Measurements from ENCODE around the gene ACBD5.
"Not testable (repeated sequence)": the region's sequence is repeated elsewhere in the genome, so short reads cannot be mapped to it uniquely, and the experiment has no call there.

The ACBD5 gene, protein sequence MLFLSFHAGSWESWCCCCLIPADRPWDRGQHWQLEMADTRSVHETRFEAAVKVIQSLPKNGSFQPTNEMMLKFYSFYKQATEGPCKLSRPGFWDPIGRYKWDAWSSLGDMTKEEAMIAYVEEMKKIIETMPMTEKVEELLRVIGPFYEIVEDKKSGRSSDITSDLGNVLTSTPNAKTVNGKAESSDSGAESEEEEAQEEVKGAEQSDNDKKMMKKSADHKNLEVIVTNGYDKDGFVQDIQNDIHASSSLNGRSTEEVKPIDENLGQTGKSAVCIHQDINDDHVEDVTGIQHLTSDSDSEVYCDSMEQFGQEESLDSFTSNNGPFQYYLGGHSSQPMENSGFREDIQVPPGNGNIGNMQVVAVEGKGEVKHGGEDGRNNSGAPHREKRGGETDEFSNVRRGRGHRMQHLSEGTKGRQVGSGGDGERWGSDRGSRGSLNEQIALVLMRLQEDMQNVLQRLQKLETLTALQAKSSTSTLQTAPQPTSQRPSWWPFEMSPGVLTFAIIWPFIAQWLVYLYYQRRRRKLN

DNA sequence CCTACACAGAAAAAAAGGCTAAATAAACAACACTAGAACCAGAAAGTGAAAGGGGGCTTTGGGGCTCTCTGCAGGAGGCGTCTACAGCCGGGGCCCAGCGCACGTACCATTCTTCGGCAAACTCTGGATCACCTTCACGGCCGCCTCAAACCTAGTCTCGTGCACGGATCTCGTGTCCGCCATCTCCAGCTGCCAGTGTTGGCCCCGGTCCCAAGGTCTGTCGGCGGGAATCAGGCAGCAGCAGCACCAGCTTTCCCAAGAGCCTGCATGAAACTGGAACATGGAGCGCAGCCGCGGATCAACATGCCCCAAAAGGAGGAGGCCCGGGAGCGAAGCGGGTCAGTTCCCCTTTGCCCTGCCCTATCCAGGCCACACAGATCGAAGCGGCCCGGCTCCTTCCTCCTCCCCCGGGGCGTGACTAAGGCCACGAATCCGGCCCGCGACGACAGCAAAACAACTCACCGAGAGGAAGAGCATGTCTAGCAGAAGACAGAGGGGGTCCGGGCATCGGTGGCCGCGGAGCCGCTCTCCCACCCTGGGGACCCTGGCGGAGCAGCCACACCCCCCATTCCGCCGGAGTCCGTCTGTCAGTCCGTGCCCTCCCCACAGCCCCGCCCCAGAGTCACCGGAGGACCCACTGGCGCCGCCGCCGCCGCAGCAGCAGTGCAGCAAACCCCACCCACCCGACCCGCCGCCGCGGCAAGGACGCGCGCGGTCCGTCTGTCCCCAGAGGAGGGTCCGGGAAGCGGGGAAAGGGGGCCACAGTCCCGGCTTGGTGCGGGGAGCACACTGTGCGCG lies at the start of gene ACBD5:
ACBD5 (minus strand) TSS at position 586 of the 798 bp plus-strand sequence; CDS start at position 477, 109 bp downstream.
- peak; percentile 31 for DNase-seq (ENCODE audit: low read depth)
- peak within 1 kb of the TSS; percentile 73 for H3K4me3 ChIP-seq (ENCODE audit: low read depth, low read length)

DNA sequence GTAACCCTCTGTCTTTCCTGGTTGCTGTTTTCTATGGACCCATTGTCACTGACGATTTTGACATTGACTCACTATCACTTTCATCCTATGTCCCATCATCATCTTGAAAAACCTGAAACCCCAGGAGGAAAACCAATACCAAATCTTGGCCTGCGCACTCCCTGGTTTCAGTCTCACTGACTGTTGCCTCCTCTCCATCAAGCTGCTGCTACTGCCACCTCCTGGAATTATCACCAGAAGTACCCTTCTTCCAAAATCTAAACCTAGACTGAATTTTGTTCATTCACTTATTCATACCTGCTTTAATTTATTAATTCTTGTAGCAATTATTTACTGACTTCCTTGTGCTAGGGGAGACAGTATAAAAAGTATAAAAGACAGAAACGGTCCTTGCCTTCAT lies 44.5 kb upstream of the ACBD5 start:
- DNase-seq (ENCODE audit: low read depth), result no peak
- no peak overlapping the region for H3K4me3 ChIP-seq (ENCODE audit: low read depth, low read length)

DNA sequence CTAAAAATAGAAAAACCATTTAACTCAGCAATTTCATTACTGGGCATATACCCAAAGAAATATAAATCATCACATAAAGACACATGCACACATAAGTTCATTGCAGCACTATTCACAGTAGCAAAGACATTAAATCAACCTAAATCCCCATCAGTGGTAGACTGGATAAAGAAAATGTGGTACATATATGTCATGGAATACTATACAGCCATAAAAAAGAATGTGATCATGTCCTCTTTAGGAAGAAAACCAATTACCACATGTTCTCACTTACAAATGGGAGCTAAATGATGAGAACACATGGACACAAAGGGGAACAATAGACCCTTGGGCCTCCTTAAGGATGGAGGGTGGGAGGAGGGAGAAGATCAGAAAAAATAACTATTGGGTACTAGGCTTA lies 36.0 kb upstream of the ACBD5 start:
- DNase-seq (ENCODE audit: low read depth), result no peak
- no peak overlapping the region for H3K4me3 ChIP-seq (ENCODE audit: low read depth, low read length)

DNA sequence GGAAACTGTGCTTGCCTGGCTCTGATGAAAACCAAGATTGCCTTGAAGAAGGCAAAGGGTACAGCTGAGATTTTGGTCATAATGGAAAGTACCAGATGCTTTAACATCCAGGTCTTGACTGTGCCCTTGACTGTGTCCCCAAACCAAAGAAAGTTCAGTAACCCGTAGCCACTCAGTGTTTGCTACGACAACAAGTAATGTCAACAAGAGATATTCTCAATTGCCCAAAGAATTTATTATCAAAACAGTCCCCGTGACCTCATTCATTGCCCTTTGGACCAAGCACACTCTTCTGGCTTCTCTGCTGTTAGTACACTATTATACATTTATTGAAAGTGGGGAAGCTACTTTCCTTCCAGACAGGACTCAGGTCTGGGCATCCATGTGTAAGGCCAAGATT lies 25.4 kb upstream of the ACBD5 start:
- DNase-seq (ENCODE audit: low read depth); H3K4me3 ChIP-seq (ENCODE audit: low read depth, low read length): not testable (repeated sequence)

DNA sequence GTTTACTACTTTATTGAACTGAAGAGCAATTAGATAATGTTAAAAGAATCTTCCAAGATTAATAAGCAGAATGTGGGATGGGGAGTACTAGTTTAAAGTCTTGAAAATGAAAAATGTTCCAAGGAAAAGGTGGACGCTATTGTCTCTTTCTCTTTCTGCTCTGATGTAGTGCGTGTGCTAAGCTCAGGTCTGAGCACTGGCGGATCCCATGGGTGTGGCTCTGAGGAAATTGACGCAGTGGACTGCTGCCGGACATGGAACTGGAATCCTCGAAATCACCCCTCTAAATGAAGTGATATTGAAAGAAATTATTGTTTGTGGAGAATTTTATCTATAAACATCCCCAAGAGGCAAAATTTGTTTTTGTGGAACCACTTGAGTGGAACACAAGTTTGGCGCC lies 22.2 kb upstream of the ACBD5 start:
- H3K4me3 ChIP-seq (ENCODE audit: low read depth, low read length); DNase-seq (ENCODE audit: low read depth): not testable (repeated sequence)

DNA sequence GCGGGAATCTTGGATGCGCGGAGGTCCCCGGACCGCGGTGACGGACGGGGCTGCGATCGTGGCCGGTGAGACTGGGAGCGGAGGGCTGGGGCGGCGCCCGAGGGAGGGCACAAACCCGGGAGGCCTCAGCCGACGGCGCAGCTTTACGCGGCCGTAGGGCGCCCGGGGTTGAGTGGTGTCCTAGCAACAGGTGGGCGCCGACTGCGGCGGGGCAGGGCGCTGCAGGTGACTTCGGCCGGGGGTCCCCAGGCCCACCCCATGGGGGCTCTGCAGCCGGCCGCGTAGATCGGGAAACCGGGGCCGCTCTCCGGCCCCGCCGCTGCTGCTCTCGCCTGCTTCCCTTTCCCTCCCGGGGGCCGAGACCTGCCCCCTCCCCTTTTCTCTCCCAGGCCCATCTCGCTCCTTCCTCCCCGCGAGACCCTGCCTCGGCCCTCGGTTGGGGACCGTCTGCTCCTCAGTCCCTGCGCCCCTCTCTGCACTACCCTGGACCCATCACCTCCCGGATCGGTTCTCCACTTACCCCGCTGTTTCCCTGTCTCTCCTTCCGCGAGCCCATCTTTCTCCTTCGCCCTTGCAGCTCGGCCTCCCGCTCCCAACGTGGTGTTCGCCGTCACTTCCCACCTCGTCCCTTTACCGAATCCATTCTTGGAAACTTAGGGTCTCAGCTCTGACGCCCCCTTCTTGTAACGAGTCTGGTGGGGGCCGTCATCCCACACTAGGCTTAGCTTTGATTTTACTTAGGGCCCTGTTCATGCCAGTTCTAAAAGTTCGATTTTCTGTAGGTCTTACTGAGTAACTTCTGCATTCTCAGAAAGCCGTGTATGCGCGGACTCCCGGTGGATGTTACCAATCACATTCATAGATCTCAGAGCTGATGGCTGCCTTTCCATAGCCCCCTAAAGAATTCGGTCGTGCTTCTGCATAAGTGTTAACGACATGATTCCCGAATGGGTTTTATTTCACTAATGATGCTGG lies 18.5 kb upstream of the ACBD5 start:
- peak overlapping the region; percentile 43 for H3K4me3 ChIP-seq (ENCODE audit: low read depth, low read length)
- no peak for DNase-seq (ENCODE audit: low read depth)

DNA sequence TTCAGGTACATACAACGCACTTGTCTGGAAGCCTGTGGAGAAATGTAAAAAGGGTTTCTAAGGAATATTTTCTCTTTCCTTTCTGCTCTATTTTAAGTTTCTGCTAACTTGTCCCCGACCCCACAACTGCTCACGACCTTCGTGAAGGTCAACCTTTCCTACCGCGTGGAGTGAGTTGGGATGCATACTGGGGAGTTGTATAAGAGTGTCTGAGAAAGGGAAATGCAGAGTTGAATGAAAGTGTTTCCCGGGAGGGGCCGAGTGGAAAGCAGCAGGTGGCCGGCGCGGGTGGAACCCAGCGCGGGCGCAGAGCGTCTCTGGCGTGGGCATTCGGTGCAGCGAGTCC lies 17.9 kb upstream of the ACBD5 start:
- DNase-seq (ENCODE audit: low read depth), result no peak
- peak overlapping the region; percentile 43 for H3K4me3 ChIP-seq (ENCODE audit: low read depth, low read length)

DNA sequence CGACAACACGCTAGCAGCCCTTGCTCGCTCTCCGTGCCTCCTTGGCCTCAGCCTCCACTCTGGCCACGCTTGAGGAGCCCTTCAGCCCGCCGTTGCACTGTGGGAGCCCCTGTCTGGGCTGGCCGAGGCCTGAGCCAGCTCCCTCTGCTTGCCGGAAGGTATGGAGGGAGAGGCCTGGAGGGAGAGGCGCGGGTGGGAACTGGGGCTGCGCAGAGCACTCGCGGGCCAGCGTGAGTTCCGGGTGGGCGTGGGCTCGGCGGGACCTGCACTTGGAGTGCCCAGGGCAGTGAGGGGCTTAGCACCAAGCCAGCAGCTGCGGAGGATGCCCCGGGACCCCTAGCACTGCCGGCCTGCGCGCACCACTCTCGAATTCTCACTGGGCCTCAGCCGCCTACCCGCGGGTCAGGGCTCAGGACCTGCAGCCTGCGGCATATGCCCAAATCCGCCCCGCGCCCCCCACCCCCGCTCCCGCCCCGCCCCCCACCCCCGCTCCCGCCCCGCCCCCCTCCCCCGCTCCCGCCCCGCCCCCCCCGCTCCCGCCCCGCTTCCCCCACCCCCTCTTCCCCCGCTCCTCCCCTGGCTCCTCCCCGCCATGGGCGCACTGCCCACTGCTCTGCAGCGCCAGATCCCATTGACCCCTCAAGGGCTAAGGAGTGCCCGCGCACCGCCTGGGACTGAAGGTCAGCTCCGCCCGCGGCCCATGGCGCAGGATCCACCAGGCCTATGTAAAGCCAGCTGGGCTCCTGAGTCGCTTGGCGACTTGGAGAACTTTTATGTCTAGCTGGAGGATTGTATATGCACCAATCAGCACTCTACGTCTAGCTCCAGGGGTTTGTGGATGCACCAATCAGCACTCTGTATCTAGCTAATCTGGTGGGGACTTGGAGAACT lies 15.9 kb upstream of the ACBD5 start:
- no peak for DNase-seq (ENCODE audit: low read depth)

DNA sequence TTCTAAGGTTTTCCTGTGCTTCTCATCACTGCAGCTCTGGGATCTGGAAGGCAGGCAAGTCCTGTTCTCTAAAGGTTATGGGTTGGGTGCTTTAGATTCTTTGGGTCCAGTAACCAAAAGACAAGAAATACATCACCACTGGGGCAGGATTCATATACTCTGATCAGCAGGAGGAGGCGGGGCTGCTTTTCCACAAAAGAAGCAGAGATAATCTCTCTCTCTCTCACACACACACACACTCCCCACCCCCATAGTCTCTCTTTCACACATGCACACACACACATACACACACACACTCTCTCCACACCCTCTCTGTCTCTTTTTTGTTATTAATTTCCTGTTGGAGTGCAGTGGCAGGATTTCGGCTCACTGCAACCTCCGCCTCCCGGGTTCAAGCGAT lies 13.0 kb upstream of the ACBD5 start:
- H3K4me3 ChIP-seq (ENCODE audit: low read depth, low read length), result no peak overlapping the region
- no peak for DNase-seq (ENCODE audit: low read depth)

More for the DNA sequence above, 15.9 kb upstream of the ACBD5 start:
- no peak overlapping the region for H3K4me3 ChIP-seq (ENCODE audit: low read depth, low read length)

DNA sequence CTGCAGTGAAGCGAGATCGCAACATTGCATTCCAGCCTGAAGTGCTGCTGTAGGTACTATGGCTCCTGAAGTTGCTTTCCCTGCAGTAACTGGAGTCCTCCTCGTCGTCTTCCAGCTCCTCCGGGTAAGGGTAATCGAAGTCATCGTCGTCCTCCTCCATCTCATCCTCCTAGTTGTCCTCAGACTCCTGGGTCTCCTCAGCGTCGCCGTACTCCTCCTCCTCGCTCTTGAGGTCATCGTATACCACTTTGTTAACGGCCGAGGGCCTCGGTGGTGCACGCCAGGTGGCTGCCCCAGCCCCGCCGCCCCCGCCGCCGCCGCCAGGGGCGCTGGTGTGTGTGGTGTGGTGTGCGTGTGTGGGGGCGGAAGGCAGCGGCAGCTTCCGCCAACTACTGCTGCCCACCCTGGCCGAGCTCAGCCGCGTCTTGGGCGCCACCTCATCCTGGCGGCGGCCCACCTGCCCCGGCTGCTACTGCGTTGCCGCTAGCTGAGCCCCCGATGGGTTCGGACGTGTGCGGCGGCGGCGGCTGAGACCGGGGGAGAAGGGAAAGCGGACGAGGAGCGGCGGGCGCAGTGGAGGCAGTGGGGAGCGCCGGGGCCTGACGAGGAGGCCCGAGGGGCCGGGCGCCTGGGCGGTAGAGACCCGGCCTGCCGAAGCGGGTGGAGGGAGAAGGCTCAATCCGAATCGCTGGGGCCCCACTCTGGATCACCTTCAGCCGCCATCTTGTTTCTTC lies 11.8 kb upstream of the ACBD5 start:
- H3K4me3 ChIP-seq (ENCODE audit: low read depth, low read length), result peak overlapping the region; percentile 49
- no peak for DNase-seq (ENCODE audit: low read depth)

DNA sequence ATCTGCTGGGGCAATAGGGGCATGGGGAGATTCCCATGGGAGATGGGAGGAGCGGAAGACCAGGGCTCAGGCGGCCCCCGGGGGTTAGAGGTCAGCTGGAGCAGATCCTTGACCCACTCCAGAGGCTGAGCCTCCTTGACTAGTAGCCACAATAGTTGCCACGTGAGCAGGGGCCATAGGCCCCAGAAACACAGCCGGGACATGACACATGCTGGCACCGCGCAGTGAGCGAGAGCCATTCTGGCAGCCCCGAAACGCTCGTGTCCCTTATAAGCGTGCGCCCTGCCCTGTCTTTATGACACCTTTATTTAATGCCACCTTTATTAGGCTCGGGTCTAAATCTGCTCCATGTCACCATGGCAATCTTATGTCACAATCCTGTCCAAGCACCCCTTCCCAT lies 11.0 kb upstream of the ACBD5 start:
- no peak for DNase-seq (ENCODE audit: low read depth)
- no peak overlapping the region for H3K4me3 ChIP-seq (ENCODE audit: low read depth, low read length)

DNA sequence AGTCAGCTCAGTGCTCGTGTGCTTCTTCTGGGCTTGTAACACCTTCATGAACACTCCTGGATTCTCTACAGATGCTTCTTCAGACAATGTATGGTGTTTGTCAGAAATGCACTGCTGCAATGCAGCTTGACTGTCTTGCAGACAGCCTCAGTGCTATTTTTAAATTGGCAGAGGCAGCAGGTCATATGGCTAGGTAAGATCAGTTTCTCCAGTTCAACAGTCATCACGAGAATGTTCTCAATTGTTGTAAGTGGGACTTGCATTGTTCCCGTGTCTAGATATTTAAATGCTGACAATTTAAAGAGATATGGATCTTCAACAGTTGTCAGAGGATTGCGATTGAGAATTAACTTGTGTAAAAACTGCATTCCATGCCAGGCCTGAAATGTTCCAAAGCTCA lies 7.6 kb upstream of the ACBD5 start:
- H3K4me3 ChIP-seq (ENCODE audit: low read depth, low read length), result no peak overlapping the region
- no peak for DNase-seq (ENCODE audit: low read depth)

DNA sequence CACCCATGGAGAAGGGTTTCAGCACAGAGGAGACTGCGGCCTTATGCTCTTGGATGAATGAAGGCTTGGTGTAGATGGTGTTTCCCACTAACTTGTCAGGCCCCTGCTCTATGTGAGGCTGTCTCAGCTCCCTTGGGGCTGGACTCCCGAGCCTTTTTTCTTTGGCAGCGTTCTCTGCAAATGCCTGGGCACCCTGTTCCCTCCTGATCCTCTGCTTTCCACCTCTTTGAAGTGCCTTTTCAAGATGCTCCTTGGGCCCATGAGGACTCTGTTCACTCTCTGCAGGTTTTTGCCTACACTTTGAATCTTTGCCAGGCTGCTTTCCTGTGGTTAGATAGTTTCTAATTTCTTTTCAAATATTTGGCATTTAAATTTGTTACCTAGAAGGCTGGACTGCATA lies 6.8 kb upstream of the ACBD5 start:
- no peak for DNase-seq (ENCODE audit: low read depth)
- no peak overlapping the region for H3K4me3 ChIP-seq (ENCODE audit: low read depth, low read length)

DNA sequence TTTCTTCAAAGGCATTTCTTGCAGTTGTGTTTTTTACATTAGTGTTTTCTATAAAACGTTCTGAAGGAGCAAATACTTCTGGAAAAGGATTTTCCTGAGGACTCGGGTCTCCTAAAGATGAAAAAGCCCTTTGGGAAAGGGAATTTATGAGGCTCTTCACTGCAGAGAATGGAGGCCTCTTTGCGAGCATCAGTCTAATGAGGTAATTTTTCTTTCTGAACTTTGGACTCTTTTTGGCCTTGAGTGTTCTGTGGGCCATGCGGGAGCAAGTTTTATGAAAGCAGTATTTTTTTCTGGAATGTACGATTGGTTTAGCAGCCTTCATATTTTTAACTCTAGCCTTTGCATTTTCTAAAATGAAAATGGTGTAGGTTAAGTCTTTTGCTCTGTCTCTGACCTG lies 6.4 kb upstream of the ACBD5 start:
- no peak for DNase-seq (ENCODE audit: low read depth)
- no peak overlapping the region for H3K4me3 ChIP-seq (ENCODE audit: low read depth, low read length)

DNA sequence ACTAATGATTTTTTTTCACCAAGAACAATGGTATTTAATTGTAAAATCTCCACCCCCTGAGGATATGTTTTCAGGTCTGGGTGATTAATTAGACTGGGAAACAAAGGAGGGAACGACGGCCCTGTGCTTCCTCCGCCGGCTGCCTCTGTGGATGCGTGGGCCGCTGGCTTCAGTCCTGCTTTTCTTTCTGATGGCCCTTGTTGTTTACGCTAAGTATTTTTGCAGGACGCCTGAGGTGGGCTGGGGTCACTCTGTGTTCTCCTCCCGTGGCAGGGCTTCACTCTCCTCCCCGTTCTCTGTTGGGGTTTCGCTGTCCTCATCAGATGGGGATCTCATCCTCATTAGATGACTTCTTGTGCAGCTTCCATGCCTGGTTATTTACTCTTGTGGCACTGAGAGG lies 5.2 kb upstream of the ACBD5 start:
- no peak overlapping the region for H3K4me3 ChIP-seq (ENCODE audit: low read depth, low read length)
- no peak for DNase-seq (ENCODE audit: low read depth)

DNA sequence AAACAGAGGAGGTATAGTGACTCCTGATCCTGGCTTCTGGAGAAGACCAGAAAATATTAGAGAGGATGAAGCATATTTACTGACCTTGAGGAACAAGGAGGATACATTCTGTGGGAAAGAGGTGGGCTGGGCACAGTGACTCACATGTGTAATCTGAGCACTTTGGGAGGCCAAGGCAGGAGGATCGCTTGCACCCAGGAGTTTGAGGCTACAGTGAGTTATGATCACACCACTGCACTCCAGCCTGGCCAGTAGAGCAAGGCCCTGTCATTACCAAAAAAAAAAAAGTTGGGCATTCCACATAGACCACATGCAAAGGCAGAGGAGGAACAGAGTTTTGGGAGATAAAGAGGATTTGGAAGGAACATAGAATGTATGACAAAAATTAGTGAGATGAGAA lies 4.4 kb upstream of the ACBD5 start:
- no peak for DNase-seq (ENCODE audit: low read depth)
- H3K4me3 ChIP-seq (ENCODE audit: low read depth, low read length), result no peak overlapping the region

DNA sequence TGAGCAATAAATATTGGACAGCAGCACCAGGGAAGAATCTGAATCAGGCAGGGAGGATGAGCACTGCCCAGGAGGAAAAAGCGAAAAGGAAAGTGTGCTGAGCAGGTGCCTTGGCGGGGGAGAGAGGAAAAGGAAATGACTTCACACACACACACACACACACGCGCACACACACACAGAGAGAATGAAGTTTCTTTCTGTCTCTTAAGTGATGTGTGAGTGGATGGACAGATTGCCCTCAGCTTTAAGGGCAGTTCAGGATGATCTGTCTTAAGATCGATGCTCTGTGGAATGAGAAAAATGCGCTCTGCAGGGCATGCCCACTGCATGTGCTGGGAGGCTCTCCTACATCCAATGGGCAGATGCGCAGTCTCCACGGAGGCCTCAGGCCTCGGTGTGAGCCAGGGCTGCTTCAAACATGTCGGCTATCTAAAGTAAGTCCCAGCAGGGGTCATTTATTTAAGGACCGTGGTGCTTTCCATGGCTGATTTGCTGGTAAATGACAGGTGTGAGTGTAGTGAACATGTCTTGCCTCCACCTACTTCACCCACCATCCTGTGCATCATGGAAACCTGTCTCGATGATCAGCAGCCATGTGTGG lies 2.5 kb upstream of the ACBD5 start:
- no peak for DNase-seq (ENCODE audit: low read depth)
- peak overlapping the region; percentile 73 for H3K4me3 ChIP-seq (ENCODE audit: low read depth, low read length)

Measured in skeletal muscle cell (primary cell).